GM19099 (cell line): ENCODE measurements around the gene SH3RF3.

Experiments
- POLR2A ChIP-seq: IDR thresholded peaks from 3 replicates; pipeline ENCODE4 v1.6.1; 2011; ENCODE audit warnings: low read depth; ENCODE audit not compliant: insufficient read length; ENCODE audit errors: extremely low read depth

Gene SH3RF3

DNA sequence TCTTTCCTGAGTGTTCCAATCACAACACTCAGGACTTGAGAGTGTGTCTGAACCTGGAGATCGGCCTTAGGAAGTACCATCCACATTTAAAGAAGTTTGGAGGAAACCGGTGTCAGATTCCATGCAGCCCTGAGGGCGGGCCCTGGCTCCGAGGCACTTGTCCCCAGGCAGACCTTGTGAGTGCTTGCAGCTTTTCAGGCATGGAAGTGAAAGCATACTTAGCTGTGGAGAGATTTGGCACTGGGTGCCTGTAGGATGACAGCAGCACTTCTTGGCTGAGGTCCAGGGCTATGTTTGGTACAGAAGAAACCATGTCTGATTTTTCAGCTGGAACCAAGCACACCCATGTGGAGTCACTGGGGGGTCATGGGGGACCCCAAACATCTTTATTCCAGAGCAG, 253.9 kb downstream of the SH3RF3 start:
- no peak for TF ChIP-seq POLR2A

DNA sequence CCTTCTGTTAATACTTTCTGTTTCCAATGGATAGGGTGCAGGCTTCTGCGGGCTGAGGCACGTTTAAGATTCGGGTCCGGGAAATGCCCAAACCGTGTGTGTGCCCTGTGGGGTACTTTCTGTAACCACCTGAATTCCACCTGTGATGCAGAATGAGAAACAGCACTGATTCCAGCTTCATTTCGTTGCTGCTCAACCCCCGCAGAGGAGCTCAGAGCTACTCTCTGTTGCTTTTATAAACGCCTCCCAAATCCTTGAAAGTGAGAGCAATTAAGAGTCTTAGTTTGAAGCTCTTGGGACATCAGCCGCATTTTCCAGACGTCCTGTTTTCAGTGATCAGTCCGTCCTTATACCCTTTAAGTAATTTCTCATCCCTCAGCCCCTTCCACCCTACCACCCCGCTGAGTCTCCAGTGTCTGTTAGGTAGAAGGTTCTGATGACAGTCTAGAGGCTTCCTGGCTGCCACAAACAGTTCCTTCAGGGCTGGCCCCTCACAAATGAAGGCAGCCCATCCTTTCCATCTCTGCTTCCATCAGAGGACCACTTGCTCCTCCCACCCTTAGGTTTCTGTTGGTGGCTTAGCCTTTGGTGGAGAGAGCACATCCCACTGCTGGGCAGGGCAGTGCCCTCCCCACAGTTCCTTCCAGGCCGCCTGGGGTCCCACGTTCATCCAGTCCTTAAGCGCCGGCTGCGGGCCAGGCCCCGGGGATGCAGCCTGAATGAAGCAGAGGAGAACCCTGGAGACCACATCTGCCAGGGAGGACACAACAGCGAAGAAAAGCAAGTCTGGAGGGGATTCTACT, 254.7 kb downstream of the SH3RF3 start:
- TF ChIP-seq POLR2A: no peak

DNA sequence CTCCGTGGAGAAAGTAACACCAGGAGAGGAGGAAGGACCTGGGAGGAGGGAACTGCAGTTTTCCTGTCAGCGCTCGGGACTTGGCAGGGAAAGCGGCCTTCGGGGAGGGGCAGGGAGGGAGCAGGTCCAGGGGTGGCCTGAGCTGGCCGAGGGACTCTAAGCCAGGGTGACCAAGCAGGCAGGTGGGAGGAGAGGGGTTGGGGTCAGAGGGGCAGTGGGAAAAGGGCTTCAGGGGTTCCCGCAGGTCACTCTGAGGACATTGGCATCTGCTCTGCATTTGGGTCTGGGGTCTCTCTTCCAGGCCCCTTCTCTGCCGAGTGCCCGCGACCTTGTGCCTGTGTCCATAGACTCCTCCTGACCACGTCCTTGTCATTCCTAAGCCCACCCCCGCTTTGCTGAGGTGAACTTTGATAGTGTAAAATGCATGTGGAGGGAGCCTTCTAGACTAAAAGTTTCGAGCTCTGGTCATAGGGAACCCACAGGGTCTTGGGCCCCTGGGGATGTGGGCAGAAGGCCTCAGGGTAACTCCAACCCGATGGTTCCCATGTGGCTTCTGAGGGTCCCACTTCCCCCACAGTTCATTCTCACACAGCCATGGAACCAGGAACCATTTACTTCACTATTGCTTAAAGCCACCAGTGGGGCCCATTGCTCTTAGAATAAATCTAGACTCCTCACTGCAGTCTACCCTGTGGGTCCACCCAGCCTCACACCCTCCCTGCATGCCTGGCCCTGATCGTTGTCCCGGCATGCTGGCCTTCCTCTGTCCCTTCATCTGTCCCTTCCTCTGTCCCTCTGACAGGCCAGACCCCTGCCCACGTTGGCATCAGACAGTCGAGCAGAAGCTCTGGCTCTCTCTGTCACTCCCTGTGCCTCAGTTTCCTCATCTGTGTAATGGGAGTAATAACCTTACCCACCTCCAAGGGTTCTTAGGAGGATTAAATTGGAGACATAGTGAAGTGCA, 255.6 kb downstream of the SH3RF3 start:
- TF ChIP-seq POLR2A: no peak

DNA sequence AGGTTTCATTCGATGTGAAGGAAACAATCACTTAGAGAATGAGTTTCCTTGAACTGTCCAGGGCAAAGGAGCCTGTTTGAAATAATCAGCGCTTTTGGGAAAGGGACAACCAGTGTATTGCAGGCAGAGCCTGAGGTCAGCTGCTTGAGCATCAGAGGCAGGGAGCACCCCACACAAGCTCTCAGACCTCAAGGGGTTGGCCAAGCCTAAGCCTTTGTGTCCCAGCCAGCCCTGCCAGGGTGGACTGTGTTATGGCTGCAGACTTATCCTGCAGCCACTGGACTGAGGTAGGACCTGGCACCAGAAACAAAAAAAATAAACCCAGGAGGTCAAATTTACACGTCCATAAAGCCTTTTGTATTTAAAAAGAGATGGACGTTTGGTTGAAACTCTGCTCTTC, 256.5 kb downstream of the SH3RF3 start:
- TF ChIP-seq POLR2A: no peak

DNA sequence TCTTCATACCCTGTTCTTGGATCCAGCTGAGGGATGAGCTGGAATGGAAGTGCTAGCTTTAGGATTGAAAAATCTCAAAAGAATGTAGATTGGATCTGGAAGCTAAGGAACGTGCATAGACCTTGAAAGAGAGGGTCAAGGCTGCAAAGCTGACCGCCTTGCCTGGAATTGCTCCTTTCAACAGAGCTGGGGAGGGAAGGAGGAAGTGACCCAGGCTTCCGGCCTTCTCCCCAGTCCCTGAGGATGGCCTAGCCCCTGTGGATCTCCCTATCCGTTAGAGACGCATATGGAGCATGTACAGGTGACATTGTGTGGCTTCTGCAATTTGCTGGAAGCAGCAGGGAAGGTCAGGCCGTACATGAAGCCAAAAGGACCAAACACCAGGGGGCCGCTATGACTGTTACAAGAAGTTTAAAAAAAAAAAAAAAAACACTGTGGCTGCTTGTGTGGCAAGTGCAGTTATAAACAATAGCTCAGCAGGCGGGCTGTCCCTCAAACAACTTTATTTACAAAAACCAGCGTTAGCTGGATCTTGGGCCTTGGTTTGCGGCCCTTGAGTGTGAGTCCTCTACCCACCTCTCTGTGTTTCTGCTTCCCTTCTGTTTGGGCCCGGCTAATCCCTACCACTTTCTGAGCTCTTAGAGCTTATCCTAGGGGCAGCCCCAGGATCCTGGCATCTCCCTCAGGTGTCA, 257.1 kb downstream of the SH3RF3 start:
- TF ChIP-seq POLR2A: no peak

DNA sequence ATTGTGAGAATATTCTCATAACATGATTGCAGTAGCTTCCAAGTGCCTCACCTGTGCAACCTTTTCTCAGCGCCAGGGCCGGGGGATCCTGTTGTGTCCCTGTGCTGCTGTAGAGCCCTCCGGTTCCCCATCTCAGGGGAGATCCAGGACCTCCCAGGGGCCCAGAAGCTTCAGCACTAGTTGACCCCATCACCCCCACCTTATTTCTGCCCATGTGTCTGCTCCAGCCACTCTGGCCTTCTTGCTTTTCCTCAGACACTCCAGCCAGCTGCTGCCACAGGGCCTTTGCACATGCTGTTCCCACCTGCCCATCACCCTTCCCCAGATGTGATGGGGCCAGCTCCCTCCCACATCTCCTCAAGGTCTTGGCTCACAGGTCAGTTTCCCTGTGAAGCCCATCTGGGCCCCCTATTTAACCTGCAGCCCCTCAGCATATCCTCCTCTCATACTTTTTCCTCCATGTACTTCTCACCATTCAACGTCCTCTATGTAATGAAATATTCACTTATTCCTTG, 258.3 kb downstream of the SH3RF3 start:
- no peak for TF ChIP-seq POLR2A

DNA sequence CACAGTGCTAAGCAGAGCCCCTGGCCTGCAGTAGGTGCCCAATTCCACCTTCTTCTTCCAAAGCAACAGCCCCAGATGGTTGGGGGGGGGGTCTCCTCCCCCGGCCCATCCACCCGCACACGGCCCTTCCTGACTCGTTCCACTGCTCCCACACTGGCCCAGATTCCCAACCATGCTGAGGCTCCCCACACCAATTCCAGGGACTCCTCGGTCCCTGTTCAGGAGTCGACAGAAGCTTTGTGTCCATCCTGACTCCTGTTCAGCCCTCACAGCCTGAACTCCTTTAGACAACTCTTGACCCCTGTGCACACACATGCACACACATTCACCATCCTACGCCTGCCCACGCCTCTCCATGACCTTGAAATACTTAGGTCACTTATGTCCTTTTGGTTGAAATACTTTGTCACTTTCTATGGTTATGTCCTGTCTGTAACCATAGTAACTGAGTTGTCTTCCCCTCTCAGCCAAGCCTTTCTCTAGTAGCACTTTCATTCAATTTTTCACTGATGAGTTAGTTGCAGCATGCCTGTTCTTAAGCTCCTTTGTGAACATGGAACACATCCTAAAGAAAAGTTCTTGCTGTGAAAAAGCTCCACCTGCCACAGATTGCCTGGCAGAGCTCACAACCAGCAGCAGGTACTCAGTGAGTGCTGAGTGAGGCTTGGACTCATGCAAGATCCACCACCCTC, 258.9 kb downstream of the SH3RF3 start:
- TF ChIP-seq POLR2A: no peak

DNA sequence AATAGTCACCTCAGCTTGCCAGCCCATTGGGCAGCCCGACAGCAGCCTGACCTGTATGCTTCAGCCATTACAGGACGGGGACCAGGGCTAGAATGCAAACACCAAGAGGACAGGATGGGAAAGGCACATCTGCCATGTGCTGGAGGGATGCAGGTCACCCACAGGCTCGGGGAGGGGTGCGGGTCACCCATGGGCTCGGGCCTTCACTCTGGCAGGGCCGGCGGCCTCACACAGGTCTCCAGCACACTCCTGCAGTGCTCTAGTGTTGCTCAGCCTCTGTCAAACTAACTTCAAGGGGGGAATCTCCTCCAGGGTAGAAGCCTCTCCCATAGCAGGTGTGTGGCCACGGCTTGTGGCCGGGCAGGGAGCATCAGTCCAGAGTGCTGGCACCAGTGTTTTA, 262.2 kb downstream of the SH3RF3 start:
- TF ChIP-seq POLR2A: no peak

DNA sequence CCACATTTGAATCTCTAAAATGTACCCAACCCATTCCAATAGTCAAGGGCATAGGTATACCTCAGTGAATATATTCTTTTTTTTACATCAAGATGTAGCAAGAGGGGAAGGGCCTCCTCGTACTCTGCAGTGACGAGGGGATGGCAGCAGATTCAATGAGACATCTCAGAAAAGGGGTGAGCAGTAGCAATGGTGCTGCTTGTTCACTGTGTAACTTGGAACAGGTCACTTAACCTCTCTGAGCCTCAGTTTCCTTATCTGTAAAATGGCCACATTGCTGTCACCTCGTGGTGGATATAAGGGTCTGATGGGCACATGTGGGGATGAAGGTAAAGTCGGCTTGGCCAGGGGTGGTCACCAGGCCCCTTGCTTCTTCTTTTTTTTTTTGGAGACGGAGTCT, 263.1 kb downstream of the SH3RF3 start:
- no peak for TF ChIP-seq POLR2A

DNA sequence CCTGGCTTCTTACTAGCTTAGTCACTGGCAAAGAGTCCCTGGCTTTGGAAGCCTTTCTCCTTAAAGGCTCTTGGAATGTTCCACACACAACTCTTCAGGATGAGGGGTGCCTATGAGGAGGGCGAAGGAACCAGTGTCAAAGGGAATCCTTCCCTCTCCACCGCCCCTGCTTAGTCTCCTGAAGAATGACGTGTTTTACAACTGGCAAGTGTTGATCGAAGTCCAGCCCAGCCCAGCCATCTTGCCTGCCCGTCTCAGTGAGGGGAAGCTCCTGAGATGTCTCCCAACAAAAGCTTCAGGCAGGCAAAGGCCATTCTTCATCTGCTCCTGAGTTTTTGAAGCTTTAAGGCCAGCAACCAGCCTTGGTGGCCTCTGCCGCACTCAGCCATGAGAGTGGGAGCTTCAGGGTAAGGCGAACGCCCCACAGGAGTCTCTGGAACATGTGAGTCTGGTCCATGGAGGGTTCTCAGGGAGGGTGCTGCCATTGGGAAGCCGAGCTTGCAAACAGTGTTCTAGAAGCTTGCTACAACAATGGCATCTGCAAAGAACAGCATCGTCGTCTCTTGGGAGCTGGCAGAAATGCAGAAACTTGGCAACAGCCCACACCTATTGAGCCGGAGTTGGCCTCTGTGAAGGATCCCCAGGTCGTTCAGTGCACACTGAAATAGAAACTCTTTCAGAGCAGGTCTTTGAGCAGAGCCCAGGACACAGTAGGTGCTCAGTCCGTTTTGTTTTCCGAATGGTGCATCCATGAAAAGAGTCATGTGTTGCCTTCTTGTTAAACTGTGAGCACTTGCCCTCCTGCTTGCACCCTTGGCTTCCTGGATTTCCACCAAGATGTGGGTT, 264.0 kb downstream of the SH3RF3 start:
- TF ChIP-seq POLR2A: no peak

DNA sequence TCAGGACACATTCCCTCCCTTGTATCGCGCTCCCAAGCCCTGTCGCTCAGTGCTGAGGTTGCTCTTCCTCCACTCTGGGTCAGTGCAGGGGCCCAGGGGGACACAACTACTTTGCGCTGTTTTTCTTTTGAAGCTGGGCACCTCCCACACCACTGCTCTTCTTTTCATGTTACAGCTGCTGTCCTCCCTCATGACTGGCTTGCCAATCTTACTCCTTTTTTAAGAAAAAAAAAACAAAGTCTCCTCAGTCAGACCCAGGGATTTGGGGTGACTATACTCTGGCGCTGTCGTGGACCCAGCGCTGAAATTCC, 264.6 kb downstream of the SH3RF3 start:
- no peak for TF ChIP-seq POLR2A

DNA sequence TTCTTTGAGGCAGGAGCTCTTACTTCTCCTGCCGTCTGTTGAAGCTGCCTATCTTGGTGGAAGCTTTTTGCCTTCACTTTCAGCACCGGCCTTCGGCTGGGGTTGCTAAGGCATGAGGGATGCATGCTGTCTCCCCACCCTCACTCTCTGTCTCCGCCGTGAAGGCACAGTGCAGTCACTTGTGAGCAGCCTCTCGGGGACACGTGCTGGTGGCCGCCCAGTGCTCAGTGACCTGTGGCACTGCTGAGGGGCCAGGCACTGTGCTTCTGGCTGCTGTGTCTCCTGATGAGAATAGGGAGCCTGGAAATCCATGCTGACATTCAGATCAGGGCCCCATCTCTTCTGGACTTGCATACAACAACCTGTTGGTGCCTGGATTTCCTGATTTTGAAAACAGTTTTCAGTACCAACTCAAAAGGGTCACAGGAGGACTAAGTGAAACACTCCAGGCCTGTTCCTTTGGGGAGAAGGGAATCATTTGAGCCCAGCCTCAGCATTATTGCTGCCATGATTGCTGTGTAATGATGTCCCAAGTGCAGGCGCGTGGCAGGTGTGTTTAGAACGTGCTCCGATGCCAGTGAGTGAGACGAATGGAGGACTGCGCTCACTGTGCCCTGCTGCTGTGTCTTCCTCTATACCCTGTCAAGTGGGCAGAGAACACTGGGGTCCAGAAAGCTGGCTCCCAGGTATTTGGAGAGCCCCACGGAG, 266.6 kb downstream of the SH3RF3 start:
- no peak for TF ChIP-seq POLR2A
